H1 (cell line): Measurements from ENCODE around the gene PAN2. TPM values are rescaled to one million over a fixed set of nuclear protein-coding genes. Genes with fewer than 3 reads are reported as not detected.

Experiments used
- CTCF ChIA-PET: fragments of 300-600 bp; sonication (Branson Sonifier 250); formaldehyde crosslinking; loops from one replicate; lab custom pipeline; 2021; ENCODE audit not compliant: partially characterized antibody; lab: Charles Lee
- POLR2A ChIA-PET: fragments of 300-600 bp; sonication (Branson Sonifier 250); formaldehyde crosslinking; loops from one replicate; lab custom pipeline; 2021; ENCODE audit warnings: inconsistent platforms; ENCODE audit not compliant: partially characterized antibody; lab: Charles Lee
- DNase-seq, 2 experiments: peaks; one replicate each; pipeline versions ENCODE4 v3.0.0 to v3.0.0-alpha.2; 2010 to 2022; ENCODE audit warnings: low spot score in 2 of 2, low read depth in 1 of 2, mixed read lengths in 1 of 2
- FAIRE-seq: peaks from 2 replicates; lab custom pipeline; 2011; peaks lifted over from hg19 to GRCh38; lab: Jason Lieb, UNC
- H2AFZ ChIP-seq: 2 replicates; pipeline ENCODE4 v1.8.1; 2012; ENCODE audit warnings: low read length, inconsistent platforms
- H2AK5ac ChIP-seq: 2 replicates; pipeline ENCODE4 v1.6.1; 2013; ENCODE audit warnings: low read depth, low read length
- H2BK120ac ChIP-seq: replicated peaks from 2 replicates; pipeline ENCODE3; 2013; ENCODE audit warnings: low read depth, low read length, inconsistent platforms
- H2BK12ac ChIP-seq: 2 replicates; pipeline ENCODE4 v1.6.1; 2013; ENCODE audit warnings: low read depth, low read length
- H2BK15ac ChIP-seq: 2 replicates; pipeline ENCODE4 v1.6.1; 2013; ENCODE audit warnings: low read length
- H2BK20ac ChIP-seq: 2 replicates; pipeline ENCODE4 v1.6.1; 2013; ENCODE audit warnings: low read length
- H2BK5ac ChIP-seq: 2 replicates; pipeline ENCODE4 v1.6.1; 2013; ENCODE audit warnings: low read depth, low read length
- H3K14ac ChIP-seq: 2 replicates; pipeline ENCODE4 v1.6.1; 2013; ENCODE audit warnings: inconsistent platforms; ENCODE audit not compliant: insufficient read length
- H3K18ac ChIP-seq: 2 replicates; pipeline ENCODE4 v1.6.1; 2013; ENCODE audit warnings: low read length; ENCODE audit errors: extremely low read depth
- H3K23ac ChIP-seq: 2 replicates; pipeline ENCODE4 v1.6.1; 2013; ENCODE audit warnings: inconsistent platforms; ENCODE audit not compliant: insufficient read length
- H3K23me2 ChIP-seq: 2 replicates; pipeline ENCODE4 v1.6.1; 2013; ENCODE audit warnings: low read depth, low read length
- H3K27ac ChIP-seq: 2 replicates; pipeline ENCODE4 v1.6.1; 2011; ENCODE audit warnings: low read depth, low read length, inconsistent platforms
- H3K27me3 ChIP-seq, 4 experiments: replicated peaks in 1 of 4; 1 replicate in 1 of 4; 2 replicates in 3 of 4; pipeline versions ENCODE4 v1.6.1 to v1.8.1; 2011 to 2013; ENCODE audit warnings: low read length in 3 of 4, mild to moderate bottlenecking in 3 of 4, inconsistent platforms in 2 of 4, mixed read lengths in 2 of 4, moderate library complexity in 1 of 4; ENCODE audit not compliant: control insufficient read depth in 3 of 4, insufficient read depth in 3 of 4; ENCODE audit errors: extremely low read depth in 1 of 4
- H3K36me3 ChIP-seq, 4 experiments: 2 replicates each; pipeline versions ENCODE4 v1.6.1 to v1.8.1; 2011 to 2013; ENCODE audit warnings: mild to moderate bottlenecking in 4 of 4, low read length in 3 of 4, moderate library complexity in 2 of 4, control low read depth in 1 of 4, inconsistent platforms in 1 of 4; ENCODE audit not compliant: insufficient read depth in 4 of 4, control insufficient read depth in 2 of 4
- H3K4ac ChIP-seq: replicated peaks from 2 replicates; pipeline ENCODE3; 2013; ENCODE audit warnings: low read length, low read depth, mixed read lengths, inconsistent platforms; ENCODE audit not compliant: insufficient read length
- H3K4me1 ChIP-seq, 4 experiments: replicated peaks in 1 of 4; 1 replicate in 1 of 4; 2 replicates in 3 of 4; pipeline versions ENCODE4 v1.6.1 to v1.8.1; 2011 to 2013; ENCODE audit warnings: low read length in 3 of 4, inconsistent platforms in 2 of 4, mixed read lengths in 1 of 4; ENCODE audit not compliant: insufficient read depth in 4 of 4, control insufficient read depth in 3 of 4
- H3K4me2 ChIP-seq, 2 experiments: 2 replicates each; pipeline versions ENCODE4 v1.6.1 to v1.8.1; 2011 to 2013; ENCODE audit warnings: low read depth in 2 of 2, low read length in 2 of 2, control low read depth in 1 of 2, inconsistent platforms in 1 of 2, mild to moderate bottlenecking in 1 of 2; ENCODE audit not compliant: insufficient read depth in 1 of 2
- H3K4me3 ChIP-seq, 4 experiments: fragments of 200-600, 300-600 bp in 1 of 4; sonication (generic), shearing (Covaris generic), sonication (Bioruptor Twin) in 1 of 4; 2 replicates each; pipeline versions ENCODE4 v1.5.1 to v1.8.1; 2011 to 2016; ENCODE audit warnings: low read length in 4 of 4, low read depth in 3 of 4, control low read depth in 2 of 4, inconsistent platforms in 2 of 4, mild to moderate bottlenecking in 2 of 4, mixed read lengths in 1 of 4, moderate library complexity in 1 of 4; ENCODE audit not compliant: insufficient read depth in 2 of 4; ENCODE audit errors: extremely low read depth in 1 of 4
- H3K56ac ChIP-seq: replicated peaks from 2 replicates; pipeline ENCODE3; 2013; ENCODE audit warnings: low read depth, mild to moderate bottlenecking, mixed read lengths, low read length, inconsistent platforms; ENCODE audit not compliant: insufficient read length
- H3K79me1 ChIP-seq: 2 replicates; pipeline ENCODE4 v1.6.1; 2013; ENCODE audit warnings: low read depth, low read length, control low read depth
- H3K79me2 ChIP-seq, 2 experiments: 2 replicates each; pipeline versions ENCODE4 v1.6.1 to v1.8.1; 2012 to 2013; ENCODE audit warnings: low read length in 2 of 2, mild to moderate bottlenecking in 2 of 2, inconsistent platforms in 1 of 2; ENCODE audit not compliant: insufficient read depth in 2 of 2, control insufficient read depth in 1 of 2
- H3K9ac ChIP-seq, 4 experiments: replicated peaks in 1 of 4; 1 replicate in 1 of 4; 2 replicates in 3 of 4; pipeline versions ENCODE4 v1.6.1 to v1.8.1; 2011 to 2013; ENCODE audit warnings: low read depth in 3 of 4, low read length in 3 of 4, control low read depth in 2 of 4, mild to moderate bottlenecking in 2 of 4, moderate library complexity in 2 of 4, inconsistent platforms in 1 of 4; ENCODE audit errors: extremely low read depth in 1 of 4
- H3K9me3 ChIP-seq, 2 experiments: 2 replicates each; pipeline versions ENCODE4 v1.6.1 to v1.8.1; 2012 to 2013; ENCODE audit warnings: mild to moderate bottlenecking in 2 of 2, moderate library complexity in 2 of 2, control low read depth in 1 of 2, inconsistent platforms in 1 of 2, low read depth in 1 of 2, low read length in 1 of 2, mixed read lengths in 1 of 2; ENCODE audit not compliant: insufficient read depth in 2 of 2
- H4K20me1 ChIP-seq, 2 experiments: replicated peaks in 1 of 2; 2 replicates each; pipeline versions ENCODE3 to v1.8.1; 2011 to 2013; ENCODE audit warnings: inconsistent platforms in 2 of 2, low read length in 2 of 2, mild to moderate bottlenecking in 1 of 2; ENCODE audit not compliant: insufficient read depth in 2 of 2, control insufficient read depth in 1 of 2
- H4K5ac ChIP-seq: 2 replicates; pipeline ENCODE4 v1.6.1; 2013; ENCODE audit warnings: low read length, low read depth, mixed read lengths, inconsistent platforms; ENCODE audit not compliant: insufficient read length
- H4K8ac ChIP-seq: 2 replicates; pipeline ENCODE4 v1.8.0; 2013; ENCODE audit warnings: mild to moderate bottlenecking, moderate library complexity, low read length, inconsistent platforms; ENCODE audit not compliant: insufficient read depth; ENCODE audit errors: extremely low read depth
- H4K91ac ChIP-seq: replicated peaks from 2 replicates; pipeline ENCODE3; 2013; ENCODE audit warnings: low read length, mixed read lengths, inconsistent platforms; ENCODE audit not compliant: insufficient read length
- EGR1 ChIP-seq: IDR thresholded peaks from 2 replicates; pipeline ENCODE4 v1.6.1; 2011; ENCODE audit warnings: low read depth, low read length, borderline replicate concordance
- EZH2 ChIP-seq: fragments of 200-600 bp; sonication (generic); IDR thresholded peaks from 2 replicates; pipeline ENCODE4 v1.7.1; 2012; ENCODE audit warnings: low read depth, mild to moderate bottlenecking, moderate library complexity, low read length, inconsistent platforms; ENCODE audit not compliant: severe bottlenecking
- FOSL1 ChIP-seq: IDR thresholded peaks from 2 replicates; pipeline ENCODE4 v1.6.1; 2011; ENCODE audit warnings: mild to moderate bottlenecking, low read depth, low read length, moderate library complexity; ENCODE audit not compliant: insufficient read depth
- JUN ChIP-seq: IDR thresholded peaks from 2 replicates; pipeline ENCODE4 v1.6.1; 2011; ENCODE audit warnings: low read depth, mild to moderate bottlenecking, improper control_type of control experiment, low read length
- KDM4A ChIP-seq: IDR thresholded peaks from one replicate; pipeline ENCODE4 v1.7.1; 2012; ENCODE audit warnings: low read depth, mild to moderate bottlenecking, moderate library complexity, low read length, inconsistent platforms; ENCODE audit not compliant: severe bottlenecking
- NRF1 ChIP-seq: IDR thresholded peaks from 2 replicates; pipeline ENCODE4 v1.6.1; 2011; ENCODE audit warnings: mild to moderate bottlenecking, low read depth, low read length, improper control_type of control experiment
- POU5F1 ChIP-seq: IDR thresholded peaks from 2 replicates; pipeline ENCODE4 v1.6.1; 2011; ENCODE audit warnings: low read depth, mild to moderate bottlenecking, low read length, moderate library complexity
- SUZ12 ChIP-seq: fragments of 200-600 bp; sonication (generic); IDR thresholded peaks from 2 replicates; pipeline ENCODE4 v1.6.1; 2012; ENCODE audit warnings: mild to moderate bottlenecking, inconsistent platforms, low read length, moderate library complexity, mixed read lengths
- WGBS, 2 experiments: shearing (Covaris generic) in 1 of 2; methylation state at CpG; one replicate each; pipeline versions ENCODE4 v1.1.6 to v1.1.7; 2013 to 2015; ENCODE audit warnings: low lambda C conversion rate in 2 of 2, mixed read lengths in 2 of 2, inconsistent platforms in 1 of 2, low coverage in 1 of 2, missing lambda C conversion rate in 1 of 2; ENCODE audit not compliant: insufficient replicate concordance in 2 of 2, insufficient coverage in 1 of 2, insufficient read length in 1 of 2; ENCODE audit errors: extremely low coverage in 1 of 2, missing lambda C conversion rate in 1 of 2; 5-methylcytosine and 5-hydroxymethylcytosine counted together
- polyA plus RNA-seq, 7 experiments: library from polyadenylated mRNA; depleted of rRNA in 3 of 7; stranded (reverse) in 5 of 7; unstranded in 2 of 7; fragments of >200 nt in 5 of 7; fragments of 200-250 nt in 2 of 7; gene quantifications; 1 replicate in 5 of 7; 2 replicates in 1 of 7; 4 replicates in 1 of 7; pipeline versions ENCODE4 v1.2.1 to v1.2.3, GENCODE V29; 2011 to 2013; ENCODE audit warnings: missing spikeins in 2 of 7, mixed read lengths in 2 of 7
- total RNA-seq: library from RNA; stranded (reverse); fragmentation: NEBNext Ultra II Directional; extraction: Animal tissue kit (Norgen Biotek cat#: 25700); gene quantifications from 2 replicates; pipeline ENCODE4 v1.2.1, GENCODE V29; 2021
- TF ChIP-seq, protein P1 (sequence below), 3 experiments: IDR thresholded peaks; 1 replicate in 2 of 3; 2 replicates in 1 of 3; pipeline versions ENCODE4 v1.5.1 to v1.6.1; 2011; ENCODE audit warnings: low read length in 3 of 3, mild to moderate bottlenecking in 3 of 3, inconsistent platforms in 2 of 3, low read depth in 1 of 3, moderate library complexity in 1 of 3; ENCODE audit not compliant: insufficient read depth in 1 of 3; ENCODE audit errors: control extremely low read depth in 1 of 3
- TF ChIP-seq, protein P2 (sequence below): IDR thresholded peaks from 2 replicates; pipeline ENCODE4 v1.6.1; 2012; ENCODE audit warnings: inconsistent platforms

Gene PAN2
- total and polyA plus RNA-seq, 2 of the 8 experiments (the other 6 are each of a cell fraction or from before 2014, with no cell fraction given) = 29.6 to 36.7 TPM

DNA sequence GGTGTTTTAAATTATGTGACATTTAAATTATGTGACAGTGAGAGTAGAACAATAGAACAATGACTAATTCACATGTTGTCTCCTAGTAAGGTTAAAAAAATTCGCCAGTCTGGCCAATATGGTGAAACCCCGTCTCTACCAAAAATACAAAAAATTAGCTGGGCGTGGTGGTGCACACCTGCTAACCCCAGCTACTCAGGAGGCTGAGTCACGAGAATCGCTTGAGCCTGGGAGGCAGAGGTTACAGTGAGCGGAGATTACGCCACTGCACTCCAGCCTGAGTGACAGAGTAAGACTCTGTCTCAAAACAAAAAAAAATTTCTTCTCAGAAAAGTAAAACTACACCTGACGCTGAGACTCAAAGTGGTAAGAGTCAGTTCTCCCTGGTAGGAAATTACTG is 36.4 kb downstream of the PAN2 start:
- Histone ChIP-seq H4K8ac (no peak overlapping the region), H3K9ac (no peak overlapping the region), H3K4me3 (no peak overlapping the region), H3K23ac (no peak overlapping the region), H3K4me1 (peaks cover 0 to 9% (median 2%) of the 10 kb centered on the region in 4 experiments; a peak in 4 of 7 replicates), H3K14ac (no peak overlapping the region), H2BK20ac (no peak overlapping the region), H3K27me3 (no peaks in the 10 kb centered on the region), H3K9me3 (no peaks in the 10 kb centered on the region), H3K18ac (no peak overlapping the region), H3K56ac (no peak overlapping the region), H3K23me2 (peaks cover 3% of the 10 kb centered on the region; the same call in 1 of the 2 replicates), H3K27ac (no peak overlapping the region), H2AFZ (no peak overlapping the region), H3K4me2 (no peak overlapping the region), H2BK12ac (no peak overlapping the region), H2BK15ac (no peak overlapping the region), H2BK120ac (no peak overlapping the region), H3K36me3 (peaks cover 0 to 9% (median 1%) of the 10 kb centered on the region in 4 experiments; a peak in 3 of 8 replicates), H3K4ac (no peak overlapping the region), H4K5ac (no peak overlapping the region), H3K79me1 (no peaks in the 10 kb centered on the region), H2AK5ac (no peak overlapping the region), H4K20me1 (peaks cover 0 to 5% of the 10 kb centered on the region in 2 experiments), H3K79me2 (peaks cover 12 to 51% of the 10 kb centered on the region in 2 experiments), H2BK5ac (no peak overlapping the region), H4K91ac (no peak overlapping the region)
- DNase-seq = no peak
- WGBS, 2 experiments = 93% methylated on average over 8 of the region's 8 CpGs; no CpG with 5 or more reads in 1 of the 2 experiments
- FAIRE-seq = no peak
- POLR2A ChIA-PET = interaction anchor here (0.7 to 1.7 kb wide), 7 partner anchors 23 to 180 kb away, joined by 3 to 5 read pairs (median 3); partner anchors contain the start of genes MYL6, PAN2, RNF41 and ZC3H10
- CTCF ChIA-PET = interaction anchor here (1.0 to 1.9 kb wide), 5 partner anchors 29 to 129 kb away, joined by 3 to 5 read pairs (median 3); no protein-coding TSS in a partner anchor
- TF ChIP-seq NRF1 = no peak
- TF ChIP-seq, protein P1, sequence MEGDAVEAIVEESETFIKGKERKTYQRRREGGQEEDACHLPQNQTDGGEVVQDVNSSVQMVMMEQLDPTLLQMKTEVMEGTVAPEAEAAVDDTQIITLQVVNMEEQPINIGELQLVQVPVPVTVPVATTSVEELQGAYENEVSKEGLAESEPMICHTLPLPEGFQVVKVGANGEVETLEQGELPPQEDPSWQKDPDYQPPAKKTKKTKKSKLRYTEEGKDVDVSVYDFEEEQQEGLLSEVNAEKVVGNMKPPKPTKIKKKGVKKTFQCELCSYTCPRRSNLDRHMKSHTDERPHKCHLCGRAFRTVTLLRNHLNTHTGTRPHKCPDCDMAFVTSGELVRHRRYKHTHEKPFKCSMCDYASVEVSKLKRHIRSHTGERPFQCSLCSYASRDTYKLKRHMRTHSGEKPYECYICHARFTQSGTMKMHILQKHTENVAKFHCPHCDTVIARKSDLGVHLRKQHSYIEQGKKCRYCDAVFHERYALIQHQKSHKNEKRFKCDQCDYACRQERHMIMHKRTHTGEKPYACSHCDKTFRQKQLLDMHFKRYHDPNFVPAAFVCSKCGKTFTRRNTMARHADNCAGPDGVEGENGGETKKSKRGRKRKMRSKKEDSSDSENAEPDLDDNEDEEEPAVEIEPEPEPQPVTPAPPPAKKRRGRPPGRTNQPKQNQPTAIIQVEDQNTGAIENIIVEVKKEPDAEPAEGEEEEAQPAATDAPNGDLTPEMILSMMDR (IDR thresholded peaks at IDR 0.05; ENCODE audit: control extremely low read depth in 1 of 3, insufficient read depth in 1 of 3, low read depth in 1 of 3, low read length in 3 of 3) = no peak
- TF ChIP-seq POU5F1 = no peak
- TF ChIP-seq JUN = no peak
- TF ChIP-seq, protein P2, sequence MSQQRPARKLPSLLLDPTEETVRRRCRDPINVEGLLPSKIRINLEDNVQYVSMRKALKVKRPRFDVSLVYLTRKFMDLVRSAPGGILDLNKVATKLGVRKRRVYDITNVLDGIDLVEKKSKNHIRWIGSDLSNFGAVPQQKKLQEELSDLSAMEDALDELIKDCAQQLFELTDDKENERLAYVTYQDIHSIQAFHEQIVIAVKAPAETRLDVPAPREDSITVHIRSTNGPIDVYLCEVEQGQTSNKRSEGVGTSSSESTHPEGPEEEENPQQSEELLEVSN = no peak
- TF ChIP-seq EGR1 = no peak
- TF ChIP-seq SUZ12 = no peak
- no peak for TF ChIP-seq KDM4A
- no peak for TF ChIP-seq EZH2
- no peak for TF ChIP-seq FOSL1
